ENCODE data around the gene GCSH. TPM values are rescaled to one million over a fixed set of nuclear protein-coding genes. Genes with fewer than 3 reads are reported as not detected.

The GCSH gene
- polyA plus RNA-seq, 1 of the 3 experiments (the other 2 are of a cell fraction), result 20.7 TPM

DNA sequence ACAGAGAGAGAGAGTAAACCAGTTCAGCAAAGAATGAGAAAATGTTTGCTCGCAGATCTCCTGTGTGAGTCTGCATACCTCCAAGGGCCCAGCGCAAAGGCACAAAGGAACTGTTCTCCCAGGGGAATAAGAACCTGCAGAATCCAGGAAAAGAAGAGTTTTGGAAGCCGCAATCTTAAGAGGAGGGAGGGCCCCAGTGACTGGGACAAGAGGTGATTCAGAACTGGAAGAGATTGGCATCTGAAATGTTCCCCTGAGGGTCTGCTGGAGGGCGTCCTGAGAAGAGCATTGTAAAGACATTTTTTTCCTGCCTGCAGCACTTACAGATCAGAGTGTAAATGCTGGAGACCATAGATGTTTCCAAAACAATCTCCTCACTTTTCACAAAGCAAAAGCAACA, 54.5 kb downstream of the GCSH start:
- Histone ChIP-seq H3F3A (replicated peaks; ENCODE audit: insufficient read depth) (peaks cover 7% of the 10 kb centered on the region), H4K20me1 (ENCODE audit: insufficient read depth) (peaks cover 9% of the 10 kb centered on the region; the same call in 1 of the 2 replicates), H3K4me3 (ENCODE audit: low read depth in 2 of 2, low read length in 1 of 2) (no peak overlapping the region), H3K4me1 (ENCODE audit: control insufficient read depth in 1 of 2, insufficient read depth in 2 of 2, low read depth in 1 of 2, low read length in 1 of 2) (peaks cover 0 to 10% of the 10 kb centered on the region in 2 experiments; a peak in 2 of 4 replicates), H3K9me3 (no peaks in the 10 kb centered on the region), H3K9ac (no peak overlapping the region), H2AFZ (ENCODE audit: low read depth) (no peak overlapping the region), H3K9me2 (no peaks in the 10 kb centered on the region), H3K4me2 (no peak overlapping the region), H3K36me3 (replicated peaks in 1 of 2; ENCODE audit: control insufficient read depth in 1 of 2, insufficient read depth in 2 of 2, low read length in 1 of 2) (peaks cover 38 to 71% of the 10 kb centered on the region in 2 experiments), H3K27me3 (ENCODE audit: insufficient read depth) (no peaks in the 10 kb centered on the region), H3K79me2 (ENCODE audit: insufficient read depth) (peaks cover 45% of the 10 kb centered on the region), H3K27ac (ENCODE audit: low read depth in 2 of 2, low read length in 1 of 2) (no peak overlapping the region)
- WGBS (ENCODE audit: low lambda C conversion rate), result 96% methylated on average over 4 of the region's 4 CpGs
- CTCF ChIA-PET, result no interaction called here
- no peak for TF ChIP-seq FOXJ3 (CRISPR knock-in tag; IDR thresholded peaks at IDR 0.05)
- no peak for TF ChIP-seq TCF12 (IDR thresholded peaks at IDR 0.05)
- no peak for TF ChIP-seq SIN3A (IDR thresholded peaks at IDR 0.05; ENCODE audit: borderline replicate concordance, low read depth, low read length)
- no peak for TF ChIP-seq JUND (IDR thresholded peaks at IDR 0.05)
- no peak for TF ChIP-seq NFIC (IDR thresholded peaks at IDR 0.05; ENCODE audit: borderline replicate concordance)
- TF ChIP-seq, protein P1, sequence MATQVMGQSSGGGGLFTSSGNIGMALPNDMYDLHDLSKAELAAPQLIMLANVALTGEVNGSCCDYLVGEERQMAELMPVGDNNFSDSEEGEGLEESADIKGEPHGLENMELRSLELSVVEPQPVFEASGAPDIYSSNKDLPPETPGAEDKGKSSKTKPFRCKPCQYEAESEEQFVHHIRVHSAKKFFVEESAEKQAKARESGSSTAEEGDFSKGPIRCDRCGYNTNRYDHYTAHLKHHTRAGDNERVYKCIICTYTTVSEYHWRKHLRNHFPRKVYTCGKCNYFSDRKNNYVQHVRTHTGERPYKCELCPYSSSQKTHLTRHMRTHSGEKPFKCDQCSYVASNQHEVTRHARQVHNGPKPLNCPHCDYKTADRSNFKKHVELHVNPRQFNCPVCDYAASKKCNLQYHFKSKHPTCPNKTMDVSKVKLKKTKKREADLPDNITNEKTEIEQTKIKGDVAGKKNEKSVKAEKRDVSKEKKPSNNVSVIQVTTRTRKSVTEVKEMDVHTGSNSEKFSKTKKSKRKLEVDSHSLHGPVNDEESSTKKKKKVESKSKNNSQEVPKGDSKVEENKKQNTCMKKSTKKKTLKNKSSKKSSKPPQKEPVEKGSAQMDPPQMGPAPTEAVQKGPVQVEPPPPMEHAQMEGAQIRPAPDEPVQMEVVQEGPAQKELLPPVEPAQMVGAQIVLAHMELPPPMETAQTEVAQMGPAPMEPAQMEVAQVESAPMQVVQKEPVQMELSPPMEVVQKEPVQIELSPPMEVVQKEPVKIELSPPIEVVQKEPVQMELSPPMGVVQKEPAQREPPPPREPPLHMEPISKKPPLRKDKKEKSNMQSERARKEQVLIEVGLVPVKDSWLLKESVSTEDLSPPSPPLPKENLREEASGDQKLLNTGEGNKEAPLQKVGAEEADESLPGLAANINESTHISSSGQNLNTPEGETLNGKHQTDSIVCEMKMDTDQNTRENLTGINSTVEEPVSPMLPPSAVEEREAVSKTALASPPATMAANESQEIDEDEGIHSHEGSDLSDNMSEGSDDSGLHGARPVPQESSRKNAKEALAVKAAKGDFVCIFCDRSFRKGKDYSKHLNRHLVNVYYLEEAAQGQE (IDR thresholded peaks at IDR 0.05; ENCODE audit: low read depth, low read length), result no peak
- no peak for TF ChIP-seq TEAD4 (IDR thresholded peaks at IDR 0.05; ENCODE audit: borderline replicate concordance, insufficient read depth)
- TF ChIP-seq EZH2phosphoT487 (IDR thresholded peaks at IDR 0.05; ENCODE audit: borderline replicate concordance, low read depth), result no peak
- TF ChIP-seq, protein P2, sequence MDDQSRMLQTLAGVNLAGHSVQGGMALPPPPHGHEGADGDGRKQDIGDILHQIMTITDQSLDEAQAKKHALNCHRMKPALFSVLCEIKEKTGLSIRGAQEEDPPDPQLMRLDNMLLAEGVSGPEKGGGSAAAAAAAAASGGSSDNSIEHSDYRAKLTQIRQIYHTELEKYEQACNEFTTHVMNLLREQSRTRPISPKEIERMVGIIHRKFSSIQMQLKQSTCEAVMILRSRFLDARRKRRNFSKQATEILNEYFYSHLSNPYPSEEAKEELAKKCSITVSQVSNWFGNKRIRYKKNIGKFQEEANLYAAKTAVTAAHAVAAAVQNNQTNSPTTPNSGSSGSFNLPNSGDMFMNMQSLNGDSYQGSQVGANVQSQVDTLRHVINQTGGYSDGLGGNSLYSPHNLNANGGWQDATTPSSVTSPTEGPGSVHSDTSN (IDR thresholded peaks at IDR 0.05), result no peak
- TF ChIP-seq, protein P3, sequence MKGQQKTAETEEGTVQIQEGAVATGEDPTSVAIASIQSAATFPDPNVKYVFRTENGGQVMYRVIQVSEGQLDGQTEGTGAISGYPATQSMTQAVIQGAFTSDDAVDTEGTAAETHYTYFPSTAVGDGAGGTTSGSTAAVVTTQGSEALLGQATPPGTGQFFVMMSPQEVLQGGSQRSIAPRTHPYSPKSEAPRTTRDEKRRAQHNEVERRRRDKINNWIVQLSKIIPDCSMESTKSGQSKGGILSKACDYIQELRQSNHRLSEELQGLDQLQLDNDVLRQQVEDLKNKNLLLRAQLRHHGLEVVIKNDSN (IDR thresholded peaks at IDR 0.05; ENCODE audit: borderline replicate concordance, low read depth), result no peak
- TF ChIP-seq EP300 (IDR thresholded peaks at IDR 0.05; ENCODE audit: borderline replicate concordance in 1 of 2, low read depth in 1 of 2, low read length in 1 of 2), result no peak
- POLR2A ChIA-PET, result no interaction called here
- no peak for DNase-seq

DNA sequence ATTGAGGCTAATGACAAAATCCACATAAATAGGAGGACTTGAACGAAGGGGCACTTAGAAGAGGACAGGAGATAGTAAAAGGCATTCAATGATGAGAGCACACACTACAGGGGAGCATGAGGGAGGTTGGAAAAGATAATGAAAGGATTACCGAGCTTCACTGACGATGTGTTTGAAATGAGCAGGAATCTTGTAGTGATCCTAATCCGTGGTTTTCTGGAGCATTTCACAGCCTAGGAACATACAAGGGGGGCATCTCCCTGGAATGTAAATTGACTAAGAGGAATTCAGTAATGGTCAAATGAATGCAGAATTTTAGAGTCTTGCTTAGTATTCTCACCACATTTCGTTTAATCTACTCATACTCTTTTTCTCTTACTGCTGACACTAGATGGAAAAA, 55.4 kb downstream of the GCSH start:
- 78% methylated on average over 5 of the region's 5 CpGs for WGBS (ENCODE audit: low lambda C conversion rate)
- no peak for TF ChIP-seq MEF2A (IDR thresholded peaks at IDR 0.05; ENCODE audit: borderline replicate concordance, low read depth)
- TF ChIP-seq, protein P2 (IDR thresholded peaks at IDR 0.05), result no peak
- TF ChIP-seq YY1 (IDR thresholded peaks at IDR 0.05; ENCODE audit: low read depth), result no peak
- TF ChIP-seq MXI1 (IDR thresholded peaks at IDR 0.05; ENCODE audit: low read depth, low read length), result no peak
- TF ChIP-seq NFIC (IDR thresholded peaks at IDR 0.05; ENCODE audit: borderline replicate concordance), result no peak
- TF ChIP-seq CHD2 (IDR thresholded peaks at IDR 0.05; ENCODE audit: low read length, partially characterized antibody), result no peak
- TF ChIP-seq POLR2AphosphoS5 (IDR thresholded peaks at IDR 0.05; ENCODE audit: low read depth, low read length), result no peak
- no peak for TF ChIP-seq GATA2 (CRISPR knock-in tag; IDR thresholded peaks at IDR 0.05)
- no peak for TF ChIP-seq FOXJ3 (CRISPR knock-in tag; IDR thresholded peaks at IDR 0.05)
- TF ChIP-seq TCF12 (IDR thresholded peaks at IDR 0.05), result no peak
- TF ChIP-seq, protein P3 (IDR thresholded peaks at IDR 0.05; ENCODE audit: borderline replicate concordance, low read depth), result no peak
- TF ChIP-seq, protein P4, sequence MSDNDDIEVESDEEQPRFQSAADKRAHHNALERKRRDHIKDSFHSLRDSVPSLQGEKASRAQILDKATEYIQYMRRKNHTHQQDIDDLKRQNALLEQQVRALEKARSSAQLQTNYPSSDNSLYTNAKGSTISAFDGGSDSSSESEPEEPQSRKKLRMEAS (IDR thresholded peaks at IDR 0.05; ENCODE audit: low read depth), result no peak
- no peak for TF ChIP-seq GABPA (IDR thresholded peaks at IDR 0.05; ENCODE audit: low read depth)
- no peak for TF ChIP-seq TAF1 (IDR thresholded peaks at IDR 0.05; ENCODE audit: borderline replicate concordance, low read depth, low read length)

More for the DNA sequence above, 55.4 kb downstream of the GCSH start:
- no peaks in the 10 kb centered on the region for H3K9me2 ChIP-seq
- H3K4me3 ChIP-seq (ENCODE audit: low read depth in 2 of 2, low read length in 1 of 2), result no peak overlapping the region
- peaks cover 34 to 65% of the 10 kb centered on the region in 2 experiments for H3K36me3 ChIP-seq (replicated peaks in 1 of 2; ENCODE audit: control insufficient read depth in 1 of 2, insufficient read depth in 2 of 2, low read length in 1 of 2)
- H3F3A ChIP-seq (replicated peaks; ENCODE audit: insufficient read depth), result peaks cover 7% of the 10 kb centered on the region
- POLR2A ChIA-PET, result no interaction called here
- H3K9ac ChIP-seq, result no peak overlapping the region
- H2AFZ ChIP-seq (ENCODE audit: low read depth), result no peak overlapping the region
- H3K9me3 ChIP-seq, result no peaks in the 10 kb centered on the region
- peaks cover 50% of the 10 kb centered on the region for H3K79me2 ChIP-seq (ENCODE audit: insufficient read depth)
- no peak overlapping the region for H3K27ac ChIP-seq (ENCODE audit: low read depth in 2 of 2, low read length in 1 of 2)
- DNase-seq, result no peak
- peaks cover 0 to 10% of the 10 kb centered on the region in 2 experiments; a peak in 2 of 4 replicates for H3K4me1 ChIP-seq (ENCODE audit: control insufficient read depth in 1 of 2, insufficient read depth in 2 of 2, low read depth in 1 of 2, low read length in 1 of 2)
- CTCF ChIA-PET, result interaction anchor here (0.9 kb wide), 1 partner anchor 12 kb away, joined by 3 read pairs; no protein-coding TSS in a partner anchor
- H3K4me2 ChIP-seq, result no peak overlapping the region
- peaks cover 9% of the 10 kb centered on the region; the same call in 1 of the 2 replicates for H4K20me1 ChIP-seq (ENCODE audit: insufficient read depth)
- no peaks in the 10 kb centered on the region for H3K27me3 ChIP-seq (ENCODE audit: insufficient read depth)

Measured in SK-N-SH (cell line).